ENCODE results near the gene DLK2.

Gene DLK2

GRCh38 chr6:43407296-43407695, 48.1 kb downstream of the DLK2 start:
- H3K4me3 ChIP-seq (ENCODE audit: extremely low read depth, insufficient read depth, low read length, poor library complexity, severe bottlenecking): no peak overlapping the region
- WGBS, 2 experiments (ENCODE audit: insufficient coverage in 2 of 2): 89 to 100% methylated on average over 1 of the region's 1 CpG
- H3K36me3 ChIP-seq (ENCODE audit: control insufficient read depth, insufficient read depth, low read length): no peaks in the 10 kb centered on the region
- no peaks in the 10 kb centered on the region for H3K9me3 ChIP-seq (ENCODE audit: control insufficient read depth, low read length)
- H3K4me1 ChIP-seq (ENCODE audit: control insufficient read depth, insufficient read depth, low read length, poor library complexity, severe bottlenecking): no peaks in the 10 kb centered on the region
- H3K27ac ChIP-seq (ENCODE audit: low read depth, low read length, severe bottlenecking): no peak overlapping the region

DNA sequence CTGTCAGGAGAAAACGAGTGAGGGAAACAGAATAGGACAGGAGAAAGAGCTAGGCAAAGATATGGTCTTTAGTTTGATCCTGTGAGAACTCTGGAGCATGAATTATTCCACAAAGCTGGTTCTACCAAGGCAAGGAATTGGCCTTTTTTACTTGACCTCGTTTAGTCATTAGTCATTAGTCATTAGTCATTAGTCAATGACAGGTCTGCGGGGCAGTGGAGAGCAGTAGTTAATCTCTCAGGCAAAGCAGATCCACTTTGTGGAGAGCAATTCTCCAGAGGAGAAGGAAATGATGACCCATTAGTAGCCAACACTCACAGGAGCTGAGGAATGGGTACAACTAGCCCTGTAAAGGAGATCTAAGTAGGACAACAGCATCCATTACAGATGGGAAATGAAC, 50.0 kb downstream of the DLK2 start:
- WGBS, 2 experiments (ENCODE audit: insufficient coverage in 2 of 2): 20 to 83% methylated on average over 1 to 2 of the region's 3 CpGs
- H3K27ac ChIP-seq (ENCODE audit: low read depth, low read length, severe bottlenecking): peak overlapping the region; percentile 10
- no peaks in the 10 kb centered on the region for H3K4me1 ChIP-seq (ENCODE audit: control insufficient read depth, insufficient read depth, low read length, poor library complexity, severe bottlenecking)
- no peak overlapping the region for H3K4me3 ChIP-seq (ENCODE audit: extremely low read depth, insufficient read depth, low read length, poor library complexity, severe bottlenecking)
- H3K36me3 ChIP-seq (ENCODE audit: control insufficient read depth, insufficient read depth, low read length): no peaks in the 10 kb centered on the region
- no peaks in the 10 kb centered on the region for H3K9me3 ChIP-seq (ENCODE audit: control insufficient read depth, low read length)

- 82 to 100% methylated on average over 1 of the region's 1 CpG for WGBS, 2 experiments (ENCODE audit: insufficient coverage in 2 of 2)
These were observed 52.5 kb downstream of the DLK2 start for GRCh38 chr6:43402820-43403219.

GRCh38 chr6:43401730-43402129, 53.6 kb downstream of the DLK2 start:
- 79 to 93% methylated on average over 3 of the region's 3 CpGs for WGBS, 2 experiments (ENCODE audit: insufficient coverage in 2 of 2)
- H3K27ac ChIP-seq (ENCODE audit: low read depth, low read length, severe bottlenecking): no peak overlapping the region
- H3K9me3 ChIP-seq (ENCODE audit: control insufficient read depth, low read length): no peaks in the 10 kb centered on the region
- H3K36me3 ChIP-seq (ENCODE audit: control insufficient read depth, insufficient read depth, low read length): no peaks in the 10 kb centered on the region
- H3K4me1 ChIP-seq (ENCODE audit: control insufficient read depth, insufficient read depth, low read length, poor library complexity, severe bottlenecking): no peaks in the 10 kb centered on the region
- no peak overlapping the region for H3K4me3 ChIP-seq (ENCODE audit: extremely low read depth, insufficient read depth, low read length, poor library complexity, severe bottlenecking)

More at GRCh38 chr6:43402820-43403219, 52.5 kb downstream of the DLK2 start:
- Histone ChIP-seq H3K4me1 (ENCODE audit: control insufficient read depth, insufficient read depth, low read length, poor library complexity, severe bottlenecking) (no peaks in the 10 kb centered on the region), H3K9me3 (ENCODE audit: control insufficient read depth, low read length) (no peaks in the 10 kb centered on the region), H3K27ac (ENCODE audit: low read depth, low read length, severe bottlenecking) (no peak overlapping the region), H3K36me3 (ENCODE audit: control insufficient read depth, insufficient read depth, low read length) (no peaks in the 10 kb centered on the region), H3K4me3 (ENCODE audit: extremely low read depth, insufficient read depth, low read length, poor library complexity, severe bottlenecking) (no peak overlapping the region)
